Thyroid gland (tissue), 4 donors: ENCODE results near the gene PHGDH.

Experiments
- POLR2A ChIP-seq, 2 donors: fragments of 450-650 bp; IDR thresholded peaks; one replicate each; pipeline ENCODE4 v1.6.1; 2017; ENCODE audit warnings: antibody characterized with exemption in 2 of 2, mild to moderate bottlenecking in 2 of 2, moderate library complexity in 1 of 2
- TF ChIP-seq, protein P1 (sequence below), 6 experiments: fragments of 200-600 bp in 3 of 6; fragments of 450-650 bp in 3 of 6; sonication (generic) in 3 of 6; IDR thresholded peaks; one replicate each; pipeline ENCODE4 v1.5.1; 2016 to 2019; ENCODE audit warnings: antibody characterized with exemption in 6 of 6, mild to moderate bottlenecking in 2 of 6, inconsistent platforms in 1 of 6, moderate library complexity in 1 of 6

DNA sequence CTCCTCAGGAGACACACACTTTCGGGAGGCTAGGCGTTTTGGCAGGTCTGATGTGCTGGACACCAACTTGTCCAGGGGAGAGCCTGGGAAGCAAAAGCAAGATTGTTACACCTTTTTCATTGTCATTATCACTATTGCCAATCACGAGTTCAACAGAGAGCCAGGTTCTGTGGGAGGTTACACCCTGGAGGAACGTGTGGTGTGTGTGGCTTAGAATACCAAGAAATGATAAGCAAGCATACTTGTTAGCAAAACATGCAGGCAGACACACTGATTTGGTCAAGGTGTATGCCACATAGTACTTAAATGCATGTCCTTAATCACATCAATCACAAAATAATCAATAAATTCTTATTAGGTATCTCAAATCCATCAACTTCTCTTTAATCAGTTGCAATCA is 40.9 kb downstream of the PHGDH start:
- TF ChIP-seq, protein P1, sequence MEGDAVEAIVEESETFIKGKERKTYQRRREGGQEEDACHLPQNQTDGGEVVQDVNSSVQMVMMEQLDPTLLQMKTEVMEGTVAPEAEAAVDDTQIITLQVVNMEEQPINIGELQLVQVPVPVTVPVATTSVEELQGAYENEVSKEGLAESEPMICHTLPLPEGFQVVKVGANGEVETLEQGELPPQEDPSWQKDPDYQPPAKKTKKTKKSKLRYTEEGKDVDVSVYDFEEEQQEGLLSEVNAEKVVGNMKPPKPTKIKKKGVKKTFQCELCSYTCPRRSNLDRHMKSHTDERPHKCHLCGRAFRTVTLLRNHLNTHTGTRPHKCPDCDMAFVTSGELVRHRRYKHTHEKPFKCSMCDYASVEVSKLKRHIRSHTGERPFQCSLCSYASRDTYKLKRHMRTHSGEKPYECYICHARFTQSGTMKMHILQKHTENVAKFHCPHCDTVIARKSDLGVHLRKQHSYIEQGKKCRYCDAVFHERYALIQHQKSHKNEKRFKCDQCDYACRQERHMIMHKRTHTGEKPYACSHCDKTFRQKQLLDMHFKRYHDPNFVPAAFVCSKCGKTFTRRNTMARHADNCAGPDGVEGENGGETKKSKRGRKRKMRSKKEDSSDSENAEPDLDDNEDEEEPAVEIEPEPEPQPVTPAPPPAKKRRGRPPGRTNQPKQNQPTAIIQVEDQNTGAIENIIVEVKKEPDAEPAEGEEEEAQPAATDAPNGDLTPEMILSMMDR (IDR thresholded peaks at IDR 0.05): no peak
- TF ChIP-seq POLR2A (IDR thresholded peaks at IDR 0.05): no peak
